Gastrocnemius medialis (tissue), 4 donors: Measurements from ENCODE around the gene ARNT2.

Experiments used
- POLR2A ChIP-seq, 2 donors: fragments of 450-650 bp; IDR thresholded peaks; one replicate each; pipeline ENCODE4 v1.6.1; 2017; ENCODE audit warnings: antibody characterized with exemption in 2 of 2, mild to moderate bottlenecking in 2 of 2, moderate library complexity in 2 of 2
- TF ChIP-seq, protein P1 (sequence below), 5 experiments: fragments of 450-650 bp in 3 of 5; fragments of 200-600 bp in 2 of 5; sonication (generic) in 2 of 5; IDR thresholded peaks in 4 of 5; conservative IDR thresholded peaks in 1 of 5; 1 replicate in 4 of 5; 2 replicates in 1 of 5; pipeline ENCODE4 v1.5.1; 2016 to 2019; ENCODE audit warnings: antibody characterized with exemption in 5 of 5, mild to moderate bottlenecking in 3 of 5, moderate library complexity in 3 of 5

DNA sequence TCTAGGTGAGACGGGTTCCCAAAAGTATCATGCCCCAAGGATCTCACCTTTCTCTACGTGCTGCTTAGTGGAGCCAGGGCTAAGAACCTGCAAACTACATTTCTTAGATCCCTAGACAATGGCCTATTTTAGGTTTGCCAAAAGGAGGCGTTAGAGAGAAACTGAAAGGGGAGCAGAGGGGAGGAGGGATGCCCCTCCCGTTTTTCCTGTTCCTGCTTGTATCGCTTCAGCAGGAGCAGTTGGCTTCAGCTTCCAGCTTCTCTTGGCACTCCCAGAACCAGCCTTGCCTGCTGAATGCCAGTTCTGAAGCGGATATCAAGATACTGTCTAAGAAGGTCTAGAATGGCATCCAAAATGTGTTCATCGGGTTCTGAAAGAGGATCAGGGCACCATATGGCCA lies 232.5 kb downstream of the ARNT2 start:
- TF ChIP-seq, protein P1, sequence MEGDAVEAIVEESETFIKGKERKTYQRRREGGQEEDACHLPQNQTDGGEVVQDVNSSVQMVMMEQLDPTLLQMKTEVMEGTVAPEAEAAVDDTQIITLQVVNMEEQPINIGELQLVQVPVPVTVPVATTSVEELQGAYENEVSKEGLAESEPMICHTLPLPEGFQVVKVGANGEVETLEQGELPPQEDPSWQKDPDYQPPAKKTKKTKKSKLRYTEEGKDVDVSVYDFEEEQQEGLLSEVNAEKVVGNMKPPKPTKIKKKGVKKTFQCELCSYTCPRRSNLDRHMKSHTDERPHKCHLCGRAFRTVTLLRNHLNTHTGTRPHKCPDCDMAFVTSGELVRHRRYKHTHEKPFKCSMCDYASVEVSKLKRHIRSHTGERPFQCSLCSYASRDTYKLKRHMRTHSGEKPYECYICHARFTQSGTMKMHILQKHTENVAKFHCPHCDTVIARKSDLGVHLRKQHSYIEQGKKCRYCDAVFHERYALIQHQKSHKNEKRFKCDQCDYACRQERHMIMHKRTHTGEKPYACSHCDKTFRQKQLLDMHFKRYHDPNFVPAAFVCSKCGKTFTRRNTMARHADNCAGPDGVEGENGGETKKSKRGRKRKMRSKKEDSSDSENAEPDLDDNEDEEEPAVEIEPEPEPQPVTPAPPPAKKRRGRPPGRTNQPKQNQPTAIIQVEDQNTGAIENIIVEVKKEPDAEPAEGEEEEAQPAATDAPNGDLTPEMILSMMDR (IDR thresholded peaks at IDR 0.05 in 4 of 5, conservative IDR thresholded peaks at IDR 0.05 in 1 of 5): no peak
- no peak for TF ChIP-seq POLR2A (IDR thresholded peaks at IDR 0.05)
